WTC11 (cell line): ENCODE data around the gene KEAP1. TPM values are rescaled to one million over a fixed set of nuclear protein-coding genes. Genes with fewer than 3 reads are reported as not detected.

Experiments used
- ATAC-seq: fragments of 200-7000 bp; cut with Tn5 transposase; 2 replicates; pipeline ENCODE4 v1.10.0; 2021; ENCODE audit warnings: mild to moderate bottlenecking, moderate library complexity
- CTCF ChIA-PET: fragments of 300-600 bp; sonication (Branson Sonifier 250); formaldehyde crosslinking; loops from one replicate; lab custom pipeline; 2021; ENCODE audit warnings: antibody characterized with exemption; lab: Charles Lee
- POLR2A ChIA-PET: fragments of 350-600 bp; sonication (Branson Sonifier 250); formaldehyde crosslinking; loops from one replicate; lab custom pipeline; 2021; ENCODE audit warnings: antibody characterized with exemption; lab: Charles Lee
- DNase-seq: peaks from one replicate; pipeline ENCODE4 v3.0.0; 2021; ENCODE audit warnings: low spot score
- H3K27ac Mint-ChIP-seq: 2 replicates; pipeline ENCODE4 v1.8.0; 2021; ENCODE audit warnings: mixed read lengths
- H3K27me3 Mint-ChIP-seq: 2 replicates; pipeline ENCODE4 v1.8.0; 2021; ENCODE audit warnings: low read depth, mild to moderate bottlenecking, moderate library complexity, mixed read lengths
- H3K36me3 Mint-ChIP-seq: 2 replicates; pipeline ENCODE4 v1.8.0; 2021; ENCODE audit warnings: mixed read lengths
- H3K4me1 Mint-ChIP-seq: 2 replicates; pipeline ENCODE4 v1.8.0; 2022; ENCODE audit warnings: mixed read lengths
- H3K4me3 Mint-ChIP-seq: 2 replicates; pipeline ENCODE4 v1.8.0; 2021; ENCODE audit warnings: mild to moderate bottlenecking, moderate library complexity, mixed read lengths
- H3K9me3 Mint-ChIP-seq: 2 replicates; pipeline ENCODE4 v1.8.0; 2021; ENCODE audit warnings: mixed read lengths
- GABPB1 ChIP-seq: sonication (generic); formaldehyde crosslinking; IDR thresholded peaks from 2 replicates; pipeline ENCODE4 v1.8.1; 2023; ENCODE audit warnings: mild to moderate bottlenecking, missing genetic modification reagents
- IRF2 ChIP-seq: sonication (generic); formaldehyde crosslinking; IDR thresholded peaks from 2 replicates; pipeline ENCODE4 v1.8.0; 2022; ENCODE audit warnings: low read depth, missing genetic modification reagents, borderline replicate concordance
- JUN ChIP-seq: sonication (generic); formaldehyde crosslinking; IDR thresholded peaks from 2 replicates; pipeline ENCODE4 v1.8.0; 2023; ENCODE audit warnings: mild to moderate bottlenecking, missing genetic modification reagents
- NFATC4 ChIP-seq: fragments of 250-450 bp; sonication (Bioruptor Pico); IDR thresholded peaks from 2 replicates; pipeline ENCODE4 v1.9.0; 2021; ENCODE audit warnings: mild to moderate bottlenecking
- NR1H2 ChIP-seq: sonication (generic); formaldehyde crosslinking; IDR thresholded peaks from 2 replicates; pipeline ENCODE4 v1.9.0; 2021; ENCODE audit warnings: mild to moderate bottlenecking, moderate library complexity, missing genetic modification reagents
- RELA ChIP-seq: sonication (generic); formaldehyde crosslinking; IDR thresholded peaks from 2 replicates; pipeline ENCODE4 v1.8.1; 2022; ENCODE audit warnings: missing genetic modification reagents, mild to moderate bottlenecking, borderline replicate concordance
- TEAD4 ChIP-seq: sonication (generic); formaldehyde crosslinking; IDR thresholded peaks from 2 replicates; pipeline ENCODE4 v1.8.0; 2022; ENCODE audit warnings: mild to moderate bottlenecking, missing genetic modification reagents
- ZNF138 ChIP-seq: sonication (generic); formaldehyde crosslinking; conservative IDR thresholded peaks from 2 replicates; pipeline ENCODE4 v1.8.1; 2022; ENCODE audit warnings: mild to moderate bottlenecking, moderate library complexity, missing genetic modification reagents
- total RNA-seq: library from RNA; stranded (reverse); gene quantifications from 3 replicates; pipeline ENCODE4 v1.2.3, GENCODE V29; 2021
- TF ChIP-seq, protein P1 (sequence below): sonication (generic); formaldehyde crosslinking; IDR thresholded peaks from 2 replicates; pipeline ENCODE4 v1.8.0; 2022; ENCODE audit warnings: mild to moderate bottlenecking, missing genetic modification reagents
- TF ChIP-seq, protein P2 (sequence below): fragments of 250-450 bp; sonication (Bioruptor Pico); conservative IDR thresholded peaks from 2 replicates; pipeline ENCODE4 v1.9.0; 2021; ENCODE audit warnings: mild to moderate bottlenecking
- TF ChIP-seq, protein P3 (sequence below): sonication (generic); formaldehyde crosslinking; IDR thresholded peaks from 2 replicates; pipeline ENCODE4 v1.8.1; 2023; ENCODE audit warnings: mild to moderate bottlenecking, missing genetic modification reagents, borderline replicate concordance
- TF ChIP-seq, protein P4 (sequence below): fragments of 250-450 bp; sonication (Bioruptor Pico); IDR thresholded peaks from 2 replicates; pipeline ENCODE4 v1.9.0; 2021; ENCODE audit warnings: mild to moderate bottlenecking, borderline replicate concordance
- TF ChIP-seq, protein P5 (sequence below): fragments of 200-600 bp; IDR thresholded peaks from 2 replicates; pipeline ENCODE4 v1.8.0; 2022; ENCODE audit warnings: antibody characterized with exemption
- TF ChIP-seq, protein P6 (sequence below): sonication (generic); formaldehyde crosslinking; conservative IDR thresholded peaks from 2 replicates; pipeline ENCODE4 v1.8.1; 2022; ENCODE audit warnings: mild to moderate bottlenecking, missing genetic modification reagents
- TF ChIP-seq, protein P7 (sequence below): sonication (generic); formaldehyde crosslinking; IDR thresholded peaks from 2 replicates; pipeline ENCODE4 v1.8.1; 2023; ENCODE audit warnings: mild to moderate bottlenecking, missing genetic modification reagents, moderate library complexity
- TF ChIP-seq, protein P8 (sequence below): sonication (generic); formaldehyde crosslinking; IDR thresholded peaks from 2 replicates; pipeline ENCODE4 v1.8.1; 2022; ENCODE audit warnings: mild to moderate bottlenecking, moderate library complexity, missing genetic modification reagents

Gene KEAP1
- total RNA-seq, 1 experiment from 2014 or later: 68.7 TPM

DNA sequence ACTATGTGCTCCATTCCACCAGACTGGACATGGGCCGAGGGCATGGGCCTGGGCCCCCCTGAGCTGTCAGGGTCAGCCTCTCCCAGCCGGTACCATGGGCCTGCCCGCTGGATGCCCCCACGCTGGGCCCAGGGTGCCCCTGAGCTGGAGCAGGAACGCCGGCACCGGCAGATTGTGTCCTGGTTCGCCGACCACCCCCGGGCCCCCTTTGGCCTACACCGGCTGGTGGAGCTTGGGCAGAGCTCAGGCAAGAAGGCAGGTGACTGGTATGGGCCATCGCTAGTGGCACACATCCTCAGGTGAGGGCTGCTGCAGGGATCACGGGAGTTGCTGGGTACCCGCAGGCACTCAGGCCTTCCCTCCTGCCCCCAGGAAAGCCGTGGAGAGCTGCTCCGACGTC is 43.7 kb upstream of the KEAP1 start:
- H3K4me1 Mint-ChIP-seq: peaks cover 4% of the 10 kb centered on the region; the same call in 1 of the 2 replicates
- no peak overlapping the region for H3K27ac Mint-ChIP-seq
- ChIA-PET CTCF (no interaction called here), POLR2A (no interaction called here)
- ATAC-seq (no peak), DNase-seq (no peak)
- no peak overlapping the region for H3K4me3 Mint-ChIP-seq
- no peaks in the 10 kb centered on the region for H3K9me3 Mint-ChIP-seq
- TF ChIP-seq ZNF138 (no peak), IRF2 (CRISPR knock-in tag) (no peak), RELA (no peak), NR1H2 (CRISPR knock-in tag) (no peak), GABPB1 (CRISPR knock-in tag) (no peak), NFATC4 (CRISPR knock-in tag) (no peak), JUN (no peak), TEAD4 (CRISPR knock-in tag) (no peak)
- TF ChIP-seq, protein P1, sequence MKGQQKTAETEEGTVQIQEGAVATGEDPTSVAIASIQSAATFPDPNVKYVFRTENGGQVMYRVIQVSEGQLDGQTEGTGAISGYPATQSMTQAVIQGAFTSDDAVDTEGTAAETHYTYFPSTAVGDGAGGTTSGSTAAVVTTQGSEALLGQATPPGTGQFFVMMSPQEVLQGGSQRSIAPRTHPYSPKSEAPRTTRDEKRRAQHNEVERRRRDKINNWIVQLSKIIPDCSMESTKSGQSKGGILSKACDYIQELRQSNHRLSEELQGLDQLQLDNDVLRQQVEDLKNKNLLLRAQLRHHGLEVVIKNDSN: no peak
- TF ChIP-seq, protein P2, sequence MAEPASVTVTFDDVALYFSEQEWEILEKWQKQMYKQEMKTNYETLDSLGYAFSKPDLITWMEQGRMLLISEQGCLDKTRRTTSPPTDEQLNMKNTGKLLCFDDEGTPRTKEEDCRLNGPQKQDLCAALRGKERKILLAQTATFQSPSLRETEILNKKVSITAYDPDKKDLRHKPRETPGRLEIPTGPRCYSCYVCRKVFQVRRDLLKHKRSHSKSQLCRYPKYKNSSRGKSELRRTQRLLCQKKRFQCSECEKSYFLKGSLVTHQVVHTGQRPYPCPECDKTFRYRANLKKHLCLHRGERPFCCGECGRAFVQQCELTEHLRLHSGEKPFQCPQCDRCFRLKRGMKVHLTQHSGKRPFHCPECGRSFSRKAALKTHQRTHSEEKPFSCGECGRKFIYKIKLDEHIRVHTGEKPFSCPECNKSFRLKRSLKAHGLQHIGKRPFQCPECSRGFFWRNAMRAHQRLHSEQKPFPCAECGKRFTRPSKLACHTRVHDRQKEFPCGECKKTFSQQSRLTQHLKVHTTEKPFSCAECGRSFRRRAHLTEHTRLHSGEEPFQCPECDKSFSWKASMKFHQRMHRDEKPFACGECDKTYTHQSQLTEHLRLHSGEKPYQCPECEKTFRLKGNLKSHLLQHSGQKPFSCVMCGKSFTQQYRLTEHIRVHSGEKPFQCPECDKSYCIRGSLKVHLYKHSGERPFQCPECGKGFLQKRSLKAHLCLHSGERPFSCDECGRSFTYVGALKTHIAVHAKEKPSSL (CRISPR knock-in tag): no peak
- TF ChIP-seq, protein P3, sequence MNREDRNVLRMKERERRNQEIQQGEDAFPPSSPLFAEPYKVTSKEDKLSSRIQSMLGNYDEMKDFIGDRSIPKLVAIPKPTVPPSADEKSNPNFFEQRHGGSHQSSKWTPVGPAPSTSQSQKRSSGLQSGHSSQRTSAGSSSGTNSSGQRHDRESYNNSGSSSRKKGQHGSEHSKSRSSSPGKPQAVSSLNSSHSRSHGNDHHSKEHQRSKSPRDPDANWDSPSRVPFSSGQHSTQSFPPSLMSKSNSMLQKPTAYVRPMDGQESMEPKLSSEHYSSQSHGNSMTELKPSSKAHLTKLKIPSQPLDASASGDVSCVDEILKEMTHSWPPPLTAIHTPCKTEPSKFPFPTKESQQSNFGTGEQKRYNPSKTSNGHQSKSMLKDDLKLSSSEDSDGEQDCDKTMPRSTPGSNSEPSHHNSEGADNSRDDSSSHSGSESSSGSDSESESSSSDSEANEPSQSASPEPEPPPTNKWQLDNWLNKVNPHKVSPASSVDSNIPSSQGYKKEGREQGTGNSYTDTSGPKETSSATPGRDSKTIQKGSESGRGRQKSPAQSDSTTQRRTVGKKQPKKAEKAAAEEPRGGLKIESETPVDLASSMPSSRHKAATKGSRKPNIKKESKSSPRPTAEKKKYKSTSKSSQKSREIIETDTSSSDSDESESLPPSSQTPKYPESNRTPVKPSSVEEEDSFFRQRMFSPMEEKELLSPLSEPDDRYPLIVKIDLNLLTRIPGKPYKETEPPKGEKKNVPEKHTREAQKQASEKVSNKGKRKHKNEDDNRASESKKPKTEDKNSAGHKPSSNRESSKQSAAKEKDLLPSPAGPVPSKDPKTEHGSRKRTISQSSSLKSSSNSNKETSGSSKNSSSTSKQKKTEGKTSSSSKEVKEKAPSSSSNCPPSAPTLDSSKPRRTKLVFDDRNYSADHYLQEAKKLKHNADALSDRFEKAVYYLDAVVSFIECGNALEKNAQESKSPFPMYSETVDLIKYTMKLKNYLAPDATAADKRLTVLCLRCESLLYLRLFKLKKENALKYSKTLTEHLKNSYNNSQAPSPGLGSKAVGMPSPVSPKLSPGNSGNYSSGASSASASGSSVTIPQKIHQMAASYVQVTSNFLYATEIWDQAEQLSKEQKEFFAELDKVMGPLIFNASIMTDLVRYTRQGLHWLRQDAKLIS: no peak
- TF ChIP-seq, protein P4, sequence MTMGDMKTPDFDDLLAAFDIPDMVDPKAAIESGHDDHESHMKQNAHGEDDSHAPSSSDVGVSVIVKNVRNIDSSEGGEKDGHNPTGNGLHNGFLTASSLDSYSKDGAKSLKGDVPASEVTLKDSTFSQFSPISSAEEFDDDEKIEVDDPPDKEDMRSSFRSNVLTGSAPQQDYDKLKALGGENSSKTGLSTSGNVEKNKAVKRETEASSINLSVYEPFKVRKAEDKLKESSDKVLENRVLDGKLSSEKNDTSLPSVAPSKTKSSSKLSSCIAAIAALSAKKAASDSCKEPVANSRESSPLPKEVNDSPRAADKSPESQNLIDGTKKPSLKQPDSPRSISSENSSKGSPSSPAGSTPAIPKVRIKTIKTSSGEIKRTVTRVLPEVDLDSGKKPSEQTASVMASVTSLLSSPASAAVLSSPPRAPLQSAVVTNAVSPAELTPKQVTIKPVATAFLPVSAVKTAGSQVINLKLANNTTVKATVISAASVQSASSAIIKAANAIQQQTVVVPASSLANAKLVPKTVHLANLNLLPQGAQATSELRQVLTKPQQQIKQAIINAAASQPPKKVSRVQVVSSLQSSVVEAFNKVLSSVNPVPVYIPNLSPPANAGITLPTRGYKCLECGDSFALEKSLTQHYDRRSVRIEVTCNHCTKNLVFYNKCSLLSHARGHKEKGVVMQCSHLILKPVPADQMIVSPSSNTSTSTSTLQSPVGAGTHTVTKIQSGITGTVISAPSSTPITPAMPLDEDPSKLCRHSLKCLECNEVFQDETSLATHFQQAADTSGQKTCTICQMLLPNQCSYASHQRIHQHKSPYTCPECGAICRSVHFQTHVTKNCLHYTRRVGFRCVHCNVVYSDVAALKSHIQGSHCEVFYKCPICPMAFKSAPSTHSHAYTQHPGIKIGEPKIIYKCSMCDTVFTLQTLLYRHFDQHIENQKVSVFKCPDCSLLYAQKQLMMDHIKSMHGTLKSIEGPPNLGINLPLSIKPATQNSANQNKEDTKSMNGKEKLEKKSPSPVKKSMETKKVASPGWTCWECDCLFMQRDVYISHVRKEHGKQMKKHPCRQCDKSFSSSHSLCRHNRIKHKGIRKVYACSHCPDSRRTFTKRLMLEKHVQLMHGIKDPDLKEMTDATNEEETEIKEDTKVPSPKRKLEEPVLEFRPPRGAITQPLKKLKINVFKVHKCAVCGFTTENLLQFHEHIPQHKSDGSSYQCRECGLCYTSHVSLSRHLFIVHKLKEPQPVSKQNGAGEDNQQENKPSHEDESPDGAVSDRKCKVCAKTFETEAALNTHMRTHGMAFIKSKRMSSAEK: no peak
- TF ChIP-seq, protein P5, sequence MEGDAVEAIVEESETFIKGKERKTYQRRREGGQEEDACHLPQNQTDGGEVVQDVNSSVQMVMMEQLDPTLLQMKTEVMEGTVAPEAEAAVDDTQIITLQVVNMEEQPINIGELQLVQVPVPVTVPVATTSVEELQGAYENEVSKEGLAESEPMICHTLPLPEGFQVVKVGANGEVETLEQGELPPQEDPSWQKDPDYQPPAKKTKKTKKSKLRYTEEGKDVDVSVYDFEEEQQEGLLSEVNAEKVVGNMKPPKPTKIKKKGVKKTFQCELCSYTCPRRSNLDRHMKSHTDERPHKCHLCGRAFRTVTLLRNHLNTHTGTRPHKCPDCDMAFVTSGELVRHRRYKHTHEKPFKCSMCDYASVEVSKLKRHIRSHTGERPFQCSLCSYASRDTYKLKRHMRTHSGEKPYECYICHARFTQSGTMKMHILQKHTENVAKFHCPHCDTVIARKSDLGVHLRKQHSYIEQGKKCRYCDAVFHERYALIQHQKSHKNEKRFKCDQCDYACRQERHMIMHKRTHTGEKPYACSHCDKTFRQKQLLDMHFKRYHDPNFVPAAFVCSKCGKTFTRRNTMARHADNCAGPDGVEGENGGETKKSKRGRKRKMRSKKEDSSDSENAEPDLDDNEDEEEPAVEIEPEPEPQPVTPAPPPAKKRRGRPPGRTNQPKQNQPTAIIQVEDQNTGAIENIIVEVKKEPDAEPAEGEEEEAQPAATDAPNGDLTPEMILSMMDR: no peak
- TF ChIP-seq, protein P6, sequence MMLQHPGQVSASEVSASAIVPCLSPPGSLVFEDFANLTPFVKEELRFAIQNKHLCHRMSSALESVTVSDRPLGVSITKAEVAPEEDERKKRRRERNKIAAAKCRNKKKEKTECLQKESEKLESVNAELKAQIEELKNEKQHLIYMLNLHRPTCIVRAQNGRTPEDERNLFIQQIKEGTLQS: no peak
- TF ChIP-seq, protein P7, sequence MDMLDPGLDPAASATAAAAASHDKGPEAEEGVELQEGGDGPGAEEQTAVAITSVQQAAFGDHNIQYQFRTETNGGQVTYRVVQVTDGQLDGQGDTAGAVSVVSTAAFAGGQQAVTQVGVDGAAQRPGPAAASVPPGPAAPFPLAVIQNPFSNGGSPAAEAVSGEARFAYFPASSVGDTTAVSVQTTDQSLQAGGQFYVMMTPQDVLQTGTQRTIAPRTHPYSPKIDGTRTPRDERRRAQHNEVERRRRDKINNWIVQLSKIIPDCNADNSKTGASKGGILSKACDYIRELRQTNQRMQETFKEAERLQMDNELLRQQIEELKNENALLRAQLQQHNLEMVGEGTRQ (CRISPR knock-in tag): no peak
- TF ChIP-seq, protein P8, sequence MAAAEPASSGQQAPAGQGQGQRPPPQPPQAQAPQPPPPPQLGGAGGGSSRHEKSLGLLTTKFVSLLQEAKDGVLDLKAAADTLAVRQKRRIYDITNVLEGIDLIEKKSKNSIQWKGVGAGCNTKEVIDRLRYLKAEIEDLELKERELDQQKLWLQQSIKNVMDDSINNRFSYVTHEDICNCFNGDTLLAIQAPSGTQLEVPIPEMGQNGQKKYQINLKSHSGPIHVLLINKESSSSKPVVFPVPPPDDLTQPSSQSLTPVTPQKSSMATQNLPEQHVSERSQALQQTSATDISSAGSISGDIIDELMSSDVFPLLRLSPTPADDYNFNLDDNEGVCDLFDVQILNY (CRISPR knock-in tag): no peak
- H3K27me3 Mint-ChIP-seq: no peaks in the 10 kb centered on the region
- H3K36me3 Mint-ChIP-seq: peaks cover 34% of the 10 kb centered on the region
